Measurements from ENCODE around the gene SHROOM2.

SHROOM2 gene

DNA sequence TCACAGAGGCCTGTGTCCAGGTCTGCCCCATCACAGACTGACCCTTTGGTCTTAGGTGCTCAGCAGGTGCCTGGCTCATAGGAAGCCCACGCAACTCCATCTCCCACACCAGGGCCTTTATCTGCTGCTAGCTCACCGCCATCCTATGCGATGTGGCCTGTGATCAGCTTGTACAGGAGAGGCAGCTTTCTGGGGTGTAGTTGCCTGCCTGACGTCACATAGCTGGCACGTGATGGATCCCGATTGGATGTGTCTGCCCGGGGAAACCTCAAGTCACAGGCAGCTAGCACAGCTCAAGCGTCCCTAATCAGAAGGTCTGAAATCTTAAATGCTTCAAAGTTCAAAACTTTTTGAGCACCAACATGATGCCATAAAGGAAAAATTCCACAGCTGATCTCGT lies 139.8 kb downstream of the SHROOM2 start:
- H4K91ac ChIP-seq (ENCODE audit: low read length) = no peak overlapping the region
- H4K8ac ChIP-seq (ENCODE audit: low read length) = no peak overlapping the region
- no peak overlapping the region for H3K4me3 ChIP-seq (ENCODE audit: insufficient read depth in 1 of 2, low read depth in 1 of 2, low read length in 2 of 2)
- H2BK5ac ChIP-seq (ENCODE audit: low read depth, low read length, poor library complexity, severe bottlenecking) = no peak overlapping the region
- no peak overlapping the region for H3K4me2 ChIP-seq (ENCODE audit: low read length, poor library complexity, severe bottlenecking)
- no peak overlapping the region for H3K27ac ChIP-seq (ENCODE audit: low read length, poor library complexity, severe bottlenecking)
- H3K14ac ChIP-seq (ENCODE audit: low read length in 2 of 2) = no peak overlapping the region
- H3K4ac ChIP-seq (ENCODE audit: low read depth in 1 of 2, low read length in 2 of 2) = no peak overlapping the region
- H3K27me3 ChIP-seq (ENCODE audit: control insufficient read depth in 1 of 2, insufficient read depth in 1 of 2, low read length in 2 of 2) = peaks cover 0 to 4% of the 10 kb centered on the region in 2 experiments
- peaks cover 4% of the 10 kb centered on the region for H3K9me3 ChIP-seq (ENCODE audit: control insufficient read depth, low read length)
- H2AFZ ChIP-seq (ENCODE audit: low read depth, low read length) = no peak overlapping the region
- H3K18ac ChIP-seq (ENCODE audit: low read depth in 1 of 2, low read length in 2 of 2) = no peak overlapping the region
- WGBS = 95% methylated on average over 9 of the region's 9 CpGs
- no peak overlapping the region for H2AK5ac ChIP-seq (ENCODE audit: low read length, severe bottlenecking)
- H3K36me3 ChIP-seq (ENCODE audit: control insufficient read depth in 1 of 2, insufficient read depth in 2 of 2, low read depth in 1 of 2, low read length in 2 of 2) = peaks cover 0 to 4% of the 10 kb centered on the region in 2 experiments
- no peak overlapping the region for H2BK12ac ChIP-seq (ENCODE audit: low read length in 2 of 2)
- H3K79me1 ChIP-seq (replicated peaks; ENCODE audit: low read length, poor library complexity, severe bottlenecking) = peaks cover under 1% of the 10 kb centered on the region
- H3K9ac ChIP-seq (ENCODE audit: low read length) = no peak overlapping the region
- H3K4me1 ChIP-seq (ENCODE audit: control insufficient read depth, insufficient read depth, low read depth, low read length) = peaks cover 4% of the 10 kb centered on the region
- H2BK120ac ChIP-seq (ENCODE audit: low read depth, low read length) = no peak overlapping the region
- no peak overlapping the region for H2BK15ac ChIP-seq (ENCODE audit: low read depth, poor library complexity, severe bottlenecking)
- H3K23ac ChIP-seq (ENCODE audit: low read length in 2 of 2) = no peak overlapping the region
- DNase-seq = no peak

DNA sequence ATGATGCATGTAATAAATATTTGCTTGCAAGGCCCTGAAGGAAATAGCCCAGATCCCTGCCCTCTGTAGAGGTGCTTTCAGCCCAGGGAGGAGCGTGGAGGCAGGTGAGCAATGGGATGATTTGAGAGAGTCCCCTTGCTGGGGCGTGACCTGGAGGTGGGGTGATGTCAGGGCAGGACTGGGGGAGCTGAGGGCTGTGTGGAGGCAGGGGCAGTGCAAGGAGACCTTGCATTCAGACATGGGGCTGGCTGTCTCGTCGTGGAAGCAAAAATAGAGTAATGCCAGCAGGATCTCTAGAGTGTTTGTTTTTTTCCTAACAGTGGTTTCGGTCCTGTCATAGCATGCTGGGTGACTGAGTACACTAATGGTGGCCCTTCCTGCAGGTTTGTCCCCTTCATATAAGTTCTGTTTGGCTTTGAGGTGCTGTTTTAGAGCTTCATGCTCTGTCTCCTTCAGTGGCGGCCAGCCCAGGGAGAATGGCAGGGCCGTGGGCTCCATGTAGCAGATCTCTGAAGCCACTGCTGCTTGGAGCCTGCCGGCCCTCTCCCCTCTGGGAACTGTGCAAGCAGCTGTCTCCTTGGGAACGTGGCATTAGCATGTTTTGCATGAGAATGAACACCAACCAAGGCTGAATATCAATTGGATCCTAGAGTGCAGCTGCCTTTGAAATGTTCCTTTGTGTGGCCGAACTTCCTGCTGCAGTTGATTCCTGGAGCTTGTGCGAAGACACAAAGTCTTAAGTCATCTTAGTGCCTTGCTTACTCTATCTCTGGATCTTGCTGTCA lies 141.7 kb downstream of the SHROOM2 start:
- H2BK15ac ChIP-seq (ENCODE audit: low read depth, poor library complexity, severe bottlenecking) = no peak overlapping the region
- no peak overlapping the region for H3K23ac ChIP-seq (ENCODE audit: low read length in 2 of 2)
- no peak overlapping the region for H4K91ac ChIP-seq (ENCODE audit: low read length)
- peaks cover 0 to 6% of the 10 kb centered on the region in 2 experiments for H3K27me3 ChIP-seq (ENCODE audit: control insufficient read depth in 1 of 2, insufficient read depth in 1 of 2, low read length in 2 of 2)
- H2AFZ ChIP-seq (ENCODE audit: low read depth, low read length) = no peak overlapping the region
- no peak overlapping the region for H3K27ac ChIP-seq (ENCODE audit: low read length, poor library complexity, severe bottlenecking)
- no peak overlapping the region for H2BK5ac ChIP-seq (ENCODE audit: low read depth, low read length, poor library complexity, severe bottlenecking)
- H2BK12ac ChIP-seq (ENCODE audit: low read length in 2 of 2) = no peak overlapping the region
- peak overlapping the region in 1 of 2 experiments; percentile 75 for H3K14ac ChIP-seq (ENCODE audit: low read length in 2 of 2)
- peaks cover 4% of the 10 kb centered on the region for H3K4me1 ChIP-seq (ENCODE audit: control insufficient read depth, insufficient read depth, low read depth, low read length)
- no peak overlapping the region for H4K8ac ChIP-seq (ENCODE audit: low read length)
- H3K79me1 ChIP-seq (replicated peaks; ENCODE audit: low read length, poor library complexity, severe bottlenecking) = peaks cover 8% of the 10 kb centered on the region
- no peak overlapping the region for H3K4me3 ChIP-seq (ENCODE audit: insufficient read depth in 1 of 2, low read depth in 1 of 2, low read length in 2 of 2)
- no peak overlapping the region for H3K4ac ChIP-seq (ENCODE audit: low read depth in 1 of 2, low read length in 2 of 2)
- no peak overlapping the region for H3K18ac ChIP-seq (ENCODE audit: low read depth in 1 of 2, low read length in 2 of 2)
- no peaks in the 10 kb centered on the region for H3K9me3 ChIP-seq (ENCODE audit: control insufficient read depth, low read length)
- 55% methylated on average over 11 of the region's 11 CpGs for WGBS
- no peak overlapping the region for H3K4me2 ChIP-seq (ENCODE audit: low read length, poor library complexity, severe bottlenecking)
- H2BK120ac ChIP-seq (ENCODE audit: low read depth, low read length) = no peak overlapping the region
- DNase-seq = no peak
- H3K9ac ChIP-seq (ENCODE audit: low read length) = no peak overlapping the region
- H3K36me3 ChIP-seq (ENCODE audit: control insufficient read depth in 1 of 2, insufficient read depth in 2 of 2, low read depth in 1 of 2, low read length in 2 of 2) = peaks cover 0 to 11% of the 10 kb centered on the region in 2 experiments
- no peak overlapping the region for H2AK5ac ChIP-seq (ENCODE audit: low read length, severe bottlenecking)

DNA sequence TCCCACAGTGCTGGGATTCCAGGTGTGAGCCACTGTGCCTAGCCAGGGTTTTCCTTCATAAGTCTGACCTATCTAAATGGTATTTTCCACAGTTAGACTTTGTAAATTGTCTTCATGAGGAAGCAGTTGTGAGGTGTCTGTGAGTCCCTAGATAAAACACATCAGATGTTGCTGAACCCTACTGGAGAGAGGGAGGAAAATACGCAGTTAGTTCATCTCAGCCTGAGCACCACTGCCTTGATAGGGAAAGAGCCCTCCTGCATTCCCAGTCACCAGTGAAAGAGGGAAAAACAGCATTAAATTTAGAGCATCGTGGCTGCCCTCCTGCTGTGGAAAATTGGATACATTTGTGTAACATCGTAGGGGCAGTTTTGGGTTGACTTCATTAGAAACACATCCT lies 149.2 kb downstream of the SHROOM2 start:
- no peak for DNase-seq
- Histone ChIP-seq H3K9me3 (ENCODE audit: control insufficient read depth, low read length) (peaks cover 3% of the 10 kb centered on the region), H3K23ac (ENCODE audit: low read length in 2 of 2) (no peak overlapping the region), H3K9ac (ENCODE audit: low read length) (no peak overlapping the region), H3K79me1 (replicated peaks; ENCODE audit: low read length, poor library complexity, severe bottlenecking) (peaks cover 22% of the 10 kb centered on the region), H3K4me1 (ENCODE audit: control insufficient read depth, insufficient read depth, low read depth, low read length) (no peaks in the 10 kb centered on the region), H3K18ac (ENCODE audit: low read depth in 1 of 2, low read length in 2 of 2) (no peak overlapping the region), H3K27ac (ENCODE audit: low read length, poor library complexity, severe bottlenecking) (no peak overlapping the region), H3K36me3 (ENCODE audit: control insufficient read depth in 1 of 2, insufficient read depth in 2 of 2, low read depth in 1 of 2, low read length in 2 of 2) (peaks cover 0 to 40% of the 10 kb centered on the region in 2 experiments), H3K4me3 (ENCODE audit: insufficient read depth in 1 of 2, low read depth in 1 of 2, low read length in 2 of 2) (no peak overlapping the region), H2BK12ac (ENCODE audit: low read length in 2 of 2) (no peak overlapping the region), H3K27me3 (ENCODE audit: control insufficient read depth in 1 of 2, insufficient read depth in 1 of 2, low read length in 2 of 2) (peaks cover 0 to 3% of the 10 kb centered on the region in 2 experiments), H2AFZ (ENCODE audit: low read depth, low read length) (no peak overlapping the region), H4K91ac (ENCODE audit: low read length) (no peak overlapping the region), H2BK5ac (ENCODE audit: low read depth, low read length, poor library complexity, severe bottlenecking) (no peak overlapping the region), H3K4ac (ENCODE audit: low read depth in 1 of 2, low read length in 2 of 2) (no peak overlapping the region), H3K4me2 (ENCODE audit: low read length, poor library complexity, severe bottlenecking) (no peak overlapping the region), H2BK120ac (ENCODE audit: low read depth, low read length) (no peak overlapping the region), H2AK5ac (ENCODE audit: low read length, severe bottlenecking) (no peak overlapping the region), H4K8ac (ENCODE audit: low read length) (no peak overlapping the region), H3K14ac (ENCODE audit: low read length in 2 of 2) (no peak overlapping the region), H2BK15ac (ENCODE audit: low read depth, poor library complexity, severe bottlenecking) (no peak overlapping the region)
- 95% methylated on average over 2 of the region's 3 CpGs for WGBS

DNA sequence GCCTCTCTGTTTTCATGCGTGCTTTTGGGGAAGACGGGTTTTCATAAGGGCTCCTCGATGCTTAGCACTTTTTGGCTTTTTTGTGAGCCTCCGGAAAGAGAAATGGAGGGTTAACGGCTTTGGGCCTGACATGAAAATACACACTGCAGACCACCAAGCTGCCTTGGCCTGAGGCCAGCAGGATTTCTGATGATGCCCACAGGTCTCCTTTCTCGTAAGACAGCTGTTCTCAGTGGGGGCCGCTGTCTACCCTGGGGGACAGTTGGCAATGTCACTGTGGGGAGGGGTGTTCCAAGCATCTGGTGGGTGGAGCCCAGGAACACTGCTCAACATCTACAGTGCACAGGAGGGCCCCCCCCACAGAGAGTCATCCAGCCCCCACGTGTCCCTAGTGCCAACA lies 151.5 kb downstream of the SHROOM2 start:
- WGBS = 99% methylated on average over 6 of the region's 8 CpGs

More for the DNA sequence above, 151.5 kb downstream of the SHROOM2 start:
- H4K91ac ChIP-seq (ENCODE audit: low read length) = no peak overlapping the region
- no peak overlapping the region for H2BK12ac ChIP-seq (ENCODE audit: low read length in 2 of 2)
- no peak for DNase-seq
- no peak overlapping the region for H2BK15ac ChIP-seq (ENCODE audit: low read depth, poor library complexity, severe bottlenecking)
- H3K27me3 ChIP-seq (ENCODE audit: control insufficient read depth in 1 of 2, insufficient read depth in 1 of 2, low read length in 2 of 2) = no peaks in the 10 kb centered on the region
- no peak overlapping the region for H2BK120ac ChIP-seq (ENCODE audit: low read depth, low read length)
- H3K9ac ChIP-seq (ENCODE audit: low read length) = no peak overlapping the region
- H3K4me3 ChIP-seq (ENCODE audit: insufficient read depth in 1 of 2, low read depth in 1 of 2, low read length in 2 of 2) = no peak overlapping the region
- peaks cover 6% of the 10 kb centered on the region for H3K4me1 ChIP-seq (ENCODE audit: control insufficient read depth, insufficient read depth, low read depth, low read length)
- no peak overlapping the region for H2AFZ ChIP-seq (ENCODE audit: low read depth, low read length)
- no peak overlapping the region for H3K14ac ChIP-seq (ENCODE audit: low read length in 2 of 2)
- peaks cover 0 to 42% of the 10 kb centered on the region in 2 experiments for H3K36me3 ChIP-seq (ENCODE audit: control insufficient read depth in 1 of 2, insufficient read depth in 2 of 2, low read depth in 1 of 2, low read length in 2 of 2)
- H3K9me3 ChIP-seq (ENCODE audit: control insufficient read depth, low read length) = peaks cover 3% of the 10 kb centered on the region
- no peak overlapping the region for H4K8ac ChIP-seq (ENCODE audit: low read length)
- H3K4me2 ChIP-seq (ENCODE audit: low read length, poor library complexity, severe bottlenecking) = no peak overlapping the region
- no peak overlapping the region for H2AK5ac ChIP-seq (ENCODE audit: low read length, severe bottlenecking)
- no peak overlapping the region for H3K18ac ChIP-seq (ENCODE audit: low read depth in 1 of 2, low read length in 2 of 2)
- no peak overlapping the region for H3K27ac ChIP-seq (ENCODE audit: low read length, poor library complexity, severe bottlenecking)
- peaks cover 15% of the 10 kb centered on the region for H3K79me1 ChIP-seq (replicated peaks; ENCODE audit: low read length, poor library complexity, severe bottlenecking)
- H2BK5ac ChIP-seq (ENCODE audit: low read depth, low read length, poor library complexity, severe bottlenecking) = no peak overlapping the region
- H3K23ac ChIP-seq (ENCODE audit: low read length in 2 of 2) = no peak overlapping the region
- H3K4ac ChIP-seq (ENCODE audit: low read depth in 1 of 2, low read length in 2 of 2) = no peak overlapping the region

Measured in mesenchymal stem cell (in vitro differentiated cells and primary cell).